HepG2 (cell line): ENCODE results near the gene DCST2. TPM values are rescaled to one million over a fixed set of nuclear protein-coding genes. Genes with fewer than 3 reads are reported as not detected.

ENCODE experiments used
- ARID2 ChIP-seq: sonication (generic); formaldehyde crosslinking; IDR thresholded peaks from 2 replicates; pipeline ENCODE4 v1.8.1; 2022; ENCODE audit warnings: mild to moderate bottlenecking, missing genetic modification reagents, borderline replicate concordance
- ATAD3A ChIP-seq: sonication (generic); formaldehyde crosslinking; IDR thresholded peaks from 2 replicates; pipeline ENCODE4 v1.4.0; 2020; ENCODE audit warnings: missing genetic modification reagents
- CC2D1A ChIP-seq: sonication (generic); formaldehyde crosslinking; IDR thresholded peaks from 2 replicates; pipeline ENCODE4 v1.8.1; 2023; ENCODE audit warnings: mild to moderate bottlenecking, missing genetic modification reagents
- HNRNPLL ChIP-seq: fragments of 200-400 bp; formaldehyde crosslinking; IDR thresholded peaks from 2 replicates; pipeline ENCODE4 v1.6.1; 2017; ENCODE audit warnings: mild to moderate bottlenecking, low read depth, low read length; ENCODE audit not compliant: poor library complexity, severe bottlenecking
- MXI1 ChIP-seq: IDR thresholded peaks from 3 replicates; pipeline ENCODE4 v1.6.1; 2012; ENCODE audit warnings: low read depth, low read length, inconsistent platforms, borderline replicate concordance
- TBL1XR1 ChIP-seq: fragments of 150-350 bp; IDR thresholded peaks from 2 replicates; pipeline ENCODE4 v1.6.1; 2014; ENCODE audit warnings: borderline replicate concordance, low read length; ENCODE audit not compliant: partially characterized antibody
- THAP11 ChIP-seq: IDR thresholded peaks from 2 replicates; pipeline ENCODE4 v1.6.1; 2016; ENCODE audit warnings: missing biosample characterization, missing genetic modification reagents
- ZBTB2 ChIP-seq: sonication (generic); formaldehyde crosslinking; IDR thresholded peaks from 2 replicates; pipeline ENCODE4 v1.8.0; 2022; ENCODE audit warnings: low read depth, missing genetic modification reagents
- ZC3H4 ChIP-seq: sonication (generic); formaldehyde crosslinking; IDR thresholded peaks from 2 replicates; pipeline ENCODE4 v1.4.0; 2020; ENCODE audit warnings: missing genetic modification reagents, borderline replicate concordance
- ZNF296 ChIP-seq: sonication (generic); formaldehyde crosslinking; conservative IDR thresholded peaks from 2 replicates; pipeline ENCODE4 v1.5.0; 2020; ENCODE audit warnings: mild to moderate bottlenecking, missing genetic modification reagents
- ZNF317 ChIP-seq: sonication (generic); formaldehyde crosslinking; IDR thresholded peaks from 2 replicates; pipeline ENCODE4 v1.5.0; 2020; ENCODE audit warnings: mild to moderate bottlenecking, missing genetic modification reagents
- ZNF841 ChIP-seq: sonication (generic); formaldehyde crosslinking; IDR thresholded peaks from 2 replicates; pipeline ENCODE4 v1.8.1; 2023; ENCODE audit warnings: missing genetic modification reagents, borderline replicate concordance
- polyA plus RNA-seq, 8 experiments: library from polyadenylated mRNA; depleted of rRNA in 3 of 8; stranded (reverse) in 7 of 8; unstranded in 1 of 8; fragments of >200 nt; fragmentation: Illumina TruSeq in 4 of 8; extraction: Trizol in 4 of 8; gene quantifications; 2 replicates each; pipeline versions ENCODE4 v1.2.1 to v1.2.3, GENCODE V29; 2011 to 2016; ENCODE audit warnings: low read depth in 4 of 8, missing spikeins in 1 of 8, mixed read lengths in 1 of 8; ENCODE audit not compliant: insufficient read depth in 1 of 8
- total RNA-seq, 5 experiments: library from RNA; depleted of rRNA; stranded (reverse); fragments of >200 nt; fragmentation: Illumina TruSeq; extraction: Trizol; gene quantifications; 2 replicates each; pipeline ENCODE4 v1.2.3, GENCODE V29; 2016; ENCODE audit warnings: low read depth in 1 of 5
- TF ChIP-seq, protein P1 (sequence below), 2 experiments: IDR thresholded peaks; 2 replicates each; pipeline ENCODE4 v1.6.1; 2011 to 2012; ENCODE audit warnings: low read length in 2 of 2, borderline replicate concordance in 1 of 2, low read depth in 1 of 2, mild to moderate bottlenecking in 1 of 2, moderate library complexity in 1 of 2
- TF ChIP-seq, protein P2 (sequence below): sonication (generic); formaldehyde crosslinking; IDR thresholded peaks from 2 replicates; pipeline ENCODE4 v1.5.1; 2020; ENCODE audit warnings: mild to moderate bottlenecking, moderate library complexity, missing genetic modification reagents
- TF ChIP-seq, protein P3 (sequence below): sonication (generic); formaldehyde crosslinking; IDR thresholded peaks from 2 replicates; pipeline ENCODE4 v1.8.1; 2023; ENCODE audit warnings: mild to moderate bottlenecking, missing genetic modification reagents

Gene DCST2
- total and polyA plus RNA-seq, 2 of the 13 experiments (the other 11 are each of a cell fraction or from before 2014, with no cell fraction given) = 0.74 TPM; not detected in 1

GRCh38 chr1:154972517-154973343 lies 60.9 kb downstream of the DCST2 start (continued):
- TF ChIP-seq ZNF296 (no peak), ZBTB2 (CRISPR knock-in tag) (no peak), TBL1XR1 (no peak), CC2D1A (CRISPR knock-in tag) (no peak), THAP11 (CRISPR knock-in tag) (peak; percentile 71), HNRNPLL (no peak), ARID2 (CRISPR knock-in tag) (no peak), ZNF841 (no peak), ZNF317 (CRISPR knock-in tag) (no peak; the same call in none of the 2 replicates), MXI1 (no peak; the same call in 2 of the 3 replicates), ZC3H4 (CRISPR knock-in tag) (peak; percentile 40; the same call in 1 of the 2 replicates), ATAD3A (CRISPR knock-in tag) (no peak)
- TF ChIP-seq, protein P1, sequence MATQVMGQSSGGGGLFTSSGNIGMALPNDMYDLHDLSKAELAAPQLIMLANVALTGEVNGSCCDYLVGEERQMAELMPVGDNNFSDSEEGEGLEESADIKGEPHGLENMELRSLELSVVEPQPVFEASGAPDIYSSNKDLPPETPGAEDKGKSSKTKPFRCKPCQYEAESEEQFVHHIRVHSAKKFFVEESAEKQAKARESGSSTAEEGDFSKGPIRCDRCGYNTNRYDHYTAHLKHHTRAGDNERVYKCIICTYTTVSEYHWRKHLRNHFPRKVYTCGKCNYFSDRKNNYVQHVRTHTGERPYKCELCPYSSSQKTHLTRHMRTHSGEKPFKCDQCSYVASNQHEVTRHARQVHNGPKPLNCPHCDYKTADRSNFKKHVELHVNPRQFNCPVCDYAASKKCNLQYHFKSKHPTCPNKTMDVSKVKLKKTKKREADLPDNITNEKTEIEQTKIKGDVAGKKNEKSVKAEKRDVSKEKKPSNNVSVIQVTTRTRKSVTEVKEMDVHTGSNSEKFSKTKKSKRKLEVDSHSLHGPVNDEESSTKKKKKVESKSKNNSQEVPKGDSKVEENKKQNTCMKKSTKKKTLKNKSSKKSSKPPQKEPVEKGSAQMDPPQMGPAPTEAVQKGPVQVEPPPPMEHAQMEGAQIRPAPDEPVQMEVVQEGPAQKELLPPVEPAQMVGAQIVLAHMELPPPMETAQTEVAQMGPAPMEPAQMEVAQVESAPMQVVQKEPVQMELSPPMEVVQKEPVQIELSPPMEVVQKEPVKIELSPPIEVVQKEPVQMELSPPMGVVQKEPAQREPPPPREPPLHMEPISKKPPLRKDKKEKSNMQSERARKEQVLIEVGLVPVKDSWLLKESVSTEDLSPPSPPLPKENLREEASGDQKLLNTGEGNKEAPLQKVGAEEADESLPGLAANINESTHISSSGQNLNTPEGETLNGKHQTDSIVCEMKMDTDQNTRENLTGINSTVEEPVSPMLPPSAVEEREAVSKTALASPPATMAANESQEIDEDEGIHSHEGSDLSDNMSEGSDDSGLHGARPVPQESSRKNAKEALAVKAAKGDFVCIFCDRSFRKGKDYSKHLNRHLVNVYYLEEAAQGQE (IDR thresholded peaks at IDR 0.05; ENCODE audit: borderline replicate concordance in 1 of 2, low read depth in 1 of 2, low read length in 2 of 2) = no peak
- TF ChIP-seq, protein P2, sequence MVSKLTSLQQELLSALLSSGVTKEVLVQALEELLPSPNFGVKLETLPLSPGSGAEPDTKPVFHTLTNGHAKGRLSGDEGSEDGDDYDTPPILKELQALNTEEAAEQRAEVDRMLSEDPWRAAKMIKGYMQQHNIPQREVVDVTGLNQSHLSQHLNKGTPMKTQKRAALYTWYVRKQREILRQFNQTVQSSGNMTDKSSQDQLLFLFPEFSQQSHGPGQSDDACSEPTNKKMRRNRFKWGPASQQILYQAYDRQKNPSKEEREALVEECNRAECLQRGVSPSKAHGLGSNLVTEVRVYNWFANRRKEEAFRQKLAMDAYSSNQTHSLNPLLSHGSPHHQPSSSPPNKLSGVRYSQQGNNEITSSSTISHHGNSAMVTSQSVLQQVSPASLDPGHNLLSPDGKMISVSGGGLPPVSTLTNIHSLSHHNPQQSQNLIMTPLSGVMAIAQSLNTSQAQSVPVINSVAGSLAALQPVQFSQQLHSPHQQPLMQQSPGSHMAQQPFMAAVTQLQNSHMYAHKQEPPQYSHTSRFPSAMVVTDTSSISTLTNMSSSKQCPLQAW (CRISPR knock-in tag) = peak; percentile 83
- TF ChIP-seq, protein P3, sequence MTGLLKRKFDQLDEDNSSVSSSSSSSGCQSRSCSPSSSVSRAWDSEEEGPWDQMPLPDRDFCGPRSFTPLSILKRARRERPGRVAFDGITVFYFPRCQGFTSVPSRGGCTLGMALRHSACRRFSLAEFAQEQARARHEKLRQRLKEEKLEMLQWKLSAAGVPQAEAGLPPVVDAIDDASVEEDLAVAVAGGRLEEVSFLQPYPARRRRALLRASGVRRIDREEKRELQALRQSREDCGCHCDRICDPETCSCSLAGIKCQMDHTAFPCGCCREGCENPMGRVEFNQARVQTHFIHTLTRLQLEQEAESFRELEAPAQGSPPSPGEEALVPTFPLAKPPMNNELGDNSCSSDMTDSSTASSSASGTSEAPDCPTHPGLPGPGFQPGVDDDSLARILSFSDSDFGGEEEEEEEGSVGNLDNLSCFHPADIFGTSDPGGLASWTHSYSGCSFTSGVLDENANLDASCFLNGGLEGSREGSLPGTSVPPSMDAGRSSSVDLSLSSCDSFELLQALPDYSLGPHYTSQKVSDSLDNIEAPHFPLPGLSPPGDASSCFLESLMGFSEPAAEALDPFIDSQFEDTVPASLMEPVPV = peak; percentile 34; the same call in 1 of the 2 replicates
